A549 treated with AZD9567 at 1 μM for 4 hours (cell line): ENCODE measurements around the gene MAGEH1. TPM values are rescaled to one million over a fixed set of nuclear protein-coding genes. Genes with fewer than 3 reads are reported as not detected.

Source experiments
- total RNA-seq: library from RNA; stranded (reverse); fragments of 200-300 nt; extraction: Qiagen RNA extraction; gene quantifications from 5 replicates; pipeline ENCODE4 v1.2.3, GENCODE V29; 2022; ENCODE audit not compliant: insufficient read depth

The MAGEH1 gene
- total RNA-seq, result 4.8 to 7.5 TPM (median 6.0 TPM) in 5 replicates

DNA sequence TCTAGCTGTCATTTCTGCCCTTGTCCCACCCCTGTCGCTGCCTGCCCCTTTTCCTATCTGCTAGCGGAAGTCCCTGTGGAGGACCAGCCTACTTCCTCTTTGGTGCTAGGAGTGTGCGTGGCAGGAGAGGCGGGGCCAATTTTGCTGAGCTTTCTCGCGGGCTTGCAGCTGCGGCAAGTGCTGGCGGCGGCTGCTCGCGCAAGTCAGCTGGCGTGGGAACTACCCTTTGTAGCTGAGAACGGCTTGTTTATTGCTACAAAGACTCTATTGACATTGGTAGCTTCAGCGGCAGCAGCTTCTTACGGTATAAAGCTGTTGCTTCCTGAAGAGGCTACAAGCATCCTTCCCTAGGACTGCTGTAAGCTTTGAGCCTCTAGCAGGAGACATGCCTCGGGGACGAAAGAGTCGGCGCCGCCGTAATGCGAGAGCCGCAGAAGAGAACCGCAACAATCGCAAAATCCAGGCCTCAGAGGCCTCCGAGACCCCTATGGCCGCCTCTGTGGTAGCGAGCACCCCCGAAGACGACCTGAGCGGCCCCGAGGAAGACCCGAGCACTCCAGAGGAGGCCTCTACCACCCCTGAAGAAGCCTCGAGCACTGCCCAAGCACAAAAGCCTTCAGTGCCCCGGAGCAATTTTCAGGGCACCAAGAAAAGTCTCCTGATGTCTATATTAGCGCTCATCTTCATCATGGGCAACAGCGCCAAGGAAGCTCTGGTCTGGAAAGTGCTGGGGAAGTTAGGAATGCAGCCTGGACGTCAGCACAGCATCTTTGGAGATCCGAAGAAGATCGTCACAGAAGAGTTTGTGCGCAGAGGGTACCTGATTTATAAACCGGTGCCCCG lies at the start of gene MAGEH1:
Gene MAGEH1, plus strand, starts transcription at position 138 of the 843 bp plus-strand sequence. Its CDS starts 248 bp downstream, at position 386.

GRCh38 chrX:55489314-55490009 lies 37.5 kb downstream of the MAGEH1 start, which contains the start of gene USP51:
Gene USP51 (minus strand): TSS chrX:55489848. CDS start chrX:55488939, 909 bp downstream.

Other genes with a start within 250 kb of the MAGEH1 start
- gene PAGE5, start 231.8 kb upstream of the MAGEH1 start, total RNA-seq, result not detected in 5 replicates
- gene PAGE3, start 187.2 kb upstream of the MAGEH1 start, total RNA-seq, result not detected in 5 replicates
- 0.34 to 0.47 TPM (median 0.40 TPM) in 4 of 5 replicates, not detected in the other for gene USP51, start 37.7 kb downstream of the MAGEH1 start, total RNA-seq
- not detected in 5 replicates for gene FOXR2, start 171.3 kb downstream of the MAGEH1 start, total RNA-seq